K562 (cell line): ENCODE data around the gene PERP. TPM values are rescaled to one million over a fixed set of nuclear protein-coding genes. Genes with fewer than 3 reads are reported as not detected.

Source experiments
- ATAC-seq: fragments of 200-7000 bp; cut with Tn5 transposase; 3 replicates; pipeline ENCODE4 v1.9.1; 2020; ENCODE audit warnings: moderate library complexity
- BruUV-seq: library from RNA; stranded (reverse); fragments of 400-500 nt; replicated peaks from 2 replicates; lab custom pipeline; 2021; lab: Mats Ljungman, UMichigan
- CTCF ChIA-PET: fragments of 300-600 bp; formaldehyde crosslinking; extraction: SDS; loops from one replicate; lab custom pipeline; 2021; ENCODE audit warnings: low intra/inter-chr PET ratio; lab: Yijun Ruan, JAX
- POLR2A ChIA-PET: fragments of 300-600, 350-650 bp; sonication (Branson Sonifier 250); formaldehyde crosslinking; extraction: SDS; loops from one replicate; lab custom pipeline; 2021; ENCODE audit warnings: antibody characterized with exemption, inconsistent platforms; lab: Yijun Ruan, JAX
- DNase-seq, 4 experiments: peaks; one replicate each; pipeline versions ENCODE4 v3.0.0 to v3.0.0-alpha.2; 2011 to 2018; ENCODE audit warnings: low spot score in 3 of 4, mixed read lengths in 3 of 4; ENCODE audit errors: extremely low read depth in 1 of 4
- FAIRE-seq: peaks from 2 replicates; lab custom pipeline; 2011; peaks lifted over from hg19 to GRCh38; lab: Jason Lieb, UNC
- H2AFZ ChIP-seq: 2 replicates; pipeline ENCODE4 v1.6.0; 2011; ENCODE audit warnings: low read depth, low read length, control low read depth, inconsistent platforms
- H3K27ac ChIP-seq: fragments of 200-600 bp; 3 replicates; pipeline ENCODE4 v1.8.0; 2011; ENCODE audit warnings: low read depth, mild to moderate bottlenecking, control low read depth, inconsistent platforms, low read length, moderate library complexity, mixed read lengths; ENCODE audit errors: extremely low read depth
- H3K27me3 ChIP-seq, 2 experiments: fragments of 300-600 bp in 1 of 2; 2 replicates in 1 of 2; 3 replicates in 1 of 2; pipeline versions ENCODE4 v1.6.0 to v1.8.0; 2011; ENCODE audit warnings: inconsistent platforms in 2 of 2, low read length in 2 of 2, mild to moderate bottlenecking in 1 of 2, mixed read lengths in 1 of 2, moderate library complexity in 1 of 2; ENCODE audit not compliant: control insufficient read depth in 2 of 2, insufficient read depth in 2 of 2
- H3K36me3 ChIP-seq: fragments of 300-600 bp; 3 replicates; pipeline ENCODE4 v1.8.0; 2011; ENCODE audit warnings: mild to moderate bottlenecking, low read length, inconsistent platforms; ENCODE audit not compliant: control insufficient read depth, insufficient read depth
- H3K4me1 ChIP-seq, 2 experiments: fragments of 200-600 bp in 1 of 2; replicated peaks in 1 of 2; 2 replicates in 1 of 2; 3 replicates in 1 of 2; pipeline versions ENCODE4 v1.5.1 to v1.8.0; 2011; ENCODE audit warnings: inconsistent platforms in 2 of 2, low read length in 2 of 2, mild to moderate bottlenecking in 1 of 2, mixed read lengths in 1 of 2, moderate library complexity in 1 of 2; ENCODE audit not compliant: control insufficient read depth in 2 of 2, insufficient read depth in 2 of 2
- H3K4me2 ChIP-seq: 2 replicates; pipeline ENCODE4 v1.6.1; 2011; ENCODE audit warnings: low read length, control low read depth, inconsistent platforms, mixed read lengths; ENCODE audit not compliant: insufficient read depth
- H3K4me3 ChIP-seq: fragments of 200-600 bp; sonication (generic), shearing (Covaris generic); 2 replicates; pipeline ENCODE4 v1.5.1; 2016; ENCODE audit warnings: control low read depth, inconsistent platforms
- H3K79me2 ChIP-seq: fragments of 200-600 bp; 3 replicates; pipeline ENCODE4 v1.8.0; 2011; ENCODE audit warnings: low read length, inconsistent platforms; ENCODE audit not compliant: control insufficient read depth, insufficient read depth
- H3K9ac ChIP-seq, 2 experiments: 2 replicates each; pipeline versions ENCODE4 v1.6.0 to v1.6.1; 2011; ENCODE audit warnings: low read depth in 2 of 2, low read length in 2 of 2, control low read depth in 1 of 2, inconsistent platforms in 1 of 2, mild to moderate bottlenecking in 1 of 2, mixed read lengths in 1 of 2; ENCODE audit not compliant: insufficient read depth in 1 of 2
- H3K9me1 ChIP-seq: one replicate; pipeline ENCODE4 v1.6.0; 2011; ENCODE audit warnings: inconsistent platforms, mild to moderate bottlenecking, low read length, moderate library complexity; ENCODE audit not compliant: control insufficient read depth, insufficient read depth
- H3K9me3 ChIP-seq: replicated peaks from 2 replicates; pipeline ENCODE4 v1.5.1; 2011; ENCODE audit warnings: low read depth, low read length, inconsistent platforms; ENCODE audit not compliant: control insufficient read depth, insufficient read depth
- H4K20me1 ChIP-seq: replicated peaks from 2 replicates; pipeline ENCODE4 v1.6.1; 2011; ENCODE audit warnings: low read length, inconsistent platforms, mixed read lengths; ENCODE audit not compliant: control insufficient read depth, insufficient read depth
- DLX4 ChIP-seq: fragments of 250-450 bp; sonication (Bioruptor Pico); IDR thresholded peaks from 2 replicates; pipeline ENCODE4 v1.6.1; 2021; ENCODE audit warnings: mild to moderate bottlenecking
- MCM2 ChIP-seq: fragments of 450-650 bp; IDR thresholded peaks from 2 replicates; pipeline ENCODE4 v1.6.1; 2017; ENCODE audit warnings: low read depth, mild to moderate bottlenecking
- MTA3 ChIP-seq: fragments of 450-650 bp; formaldehyde crosslinking; IDR thresholded peaks from 2 replicates; pipeline ENCODE4 v1.6.1; 2017; ENCODE audit warnings: mild to moderate bottlenecking, borderline replicate concordance
- NCOA6 ChIP-seq: fragments of 450-650 bp; IDR thresholded peaks from 2 replicates; pipeline ENCODE4 v1.6.1; 2017; ENCODE audit warnings: mild to moderate bottlenecking
- PCBP1 ChIP-seq: fragments of 200-400 bp; formaldehyde crosslinking; IDR thresholded peaks from 2 replicates; pipeline ENCODE4 v1.6.1; 2018; ENCODE audit warnings: mild to moderate bottlenecking, low read depth, low read length; ENCODE audit not compliant: poor library complexity, severe bottlenecking
- PRDM10 ChIP-seq: fragments of 450-650 bp; IDR thresholded peaks from 2 replicates; pipeline ENCODE4 v1.6.1; 2018; ENCODE audit not compliant: partially characterized antibody
- RB1 ChIP-seq: fragments of 450-650 bp; IDR thresholded peaks from 2 replicates; pipeline ENCODE4 v1.6.1; 2017; ENCODE audit warnings: low read depth, mild to moderate bottlenecking
- RBM22 ChIP-seq: fragments of 200-400 bp; formaldehyde crosslinking; IDR thresholded peaks from 2 replicates; pipeline ENCODE4 v1.6.1; 2018; ENCODE audit warnings: low read length, low read depth; ENCODE audit not compliant: poor library complexity, severe bottlenecking
- SPI1 ChIP-seq: IDR thresholded peaks from 2 replicates; pipeline ENCODE4 v1.6.1; 2011; ENCODE audit warnings: low read depth, low read length, control low read depth, borderline replicate concordance
- STAG1 ChIP-seq: sonication (generic); formaldehyde crosslinking; IDR thresholded peaks from 2 replicates; pipeline ENCODE4 v1.5.0; 2020; ENCODE audit warnings: missing genetic modification reagents, borderline replicate concordance
- ZKSCAN3 ChIP-seq: fragments of 250-450 bp; sonication (Bioruptor Pico); IDR thresholded peaks from 2 replicates; pipeline ENCODE4 v1.4.0; 2020
- WGBS: fragments of 100-300 bp; shearing (Covaris generic); methylation state at CpG from one replicate; pipeline ENCODE4 v1.1.6; 2016; ENCODE audit warnings: low coverage, mixed read lengths; ENCODE audit not compliant: insufficient coverage; ENCODE audit errors: missing lambda C conversion rate; 5-methylcytosine and 5-hydroxymethylcytosine counted together
- in situ Hi-C: fragments of 300-500 bp; cut with MboI; formaldehyde crosslinking; loops from 4 replicates; pipeline ENCODE4 v1.15.0; 2018; ENCODE audit warnings: inconsistent platforms, mixed read lengths
- intact Hi-C: fragments of 100-400 bp; cut with micrococcal nuclease; formaldehyde crosslinking; loops from 2 replicates; pipeline ENCODE4 v1.14.2; 2022
- polyA plus RNA-seq, 8 experiments: library from polyadenylated mRNA; depleted of rRNA in 4 of 8; stranded (reverse) in 5 of 8; unstranded in 3 of 8; fragments of >200 nt; fragmentation: Nextera tagmentation in 2 of 8; fragmentation: Illumina TruSeq in 1 of 8; extraction: Ambion mirVana in 2 of 8; extraction: Trizol in 1 of 8; gene quantifications; 2 replicates each; pipeline versions ENCODE4 v1.2.1 to v1.2.3, GENCODE V29; 2011 to 2014; ENCODE audit warnings: inconsistent platforms in 1 of 8, missing spikeins in 1 of 8
- total RNA-seq, 7 experiments: library from RNA; depleted of rRNA in 6 of 7; stranded (reverse); fragments of >200 nt in 6 of 7; fragmentation: Illumina TruSeq in 2 of 7; extraction: Trizol in 2 of 7; gene quantifications; 2 replicates each; pipeline versions ENCODE4 v1.2.1 to v1.2.3, GENCODE V29; 2011 to 2021; ENCODE audit warnings: low replicate concordance in 1 of 7
- TF ChIP-seq, protein P1 (sequence below): fragments of 450-650 bp; IDR thresholded peaks from 2 replicates; pipeline ENCODE4 v1.6.1; 2016; ENCODE audit warnings: mild to moderate bottlenecking

The PERP gene
- total and polyA plus RNA-seq, 9 of the 15 experiments (the other 6 are each of a cell fraction or from before 2014, with no cell fraction given): 0.01 to 0.27 (median 0.05) TPM; not detected in 2

DNA sequence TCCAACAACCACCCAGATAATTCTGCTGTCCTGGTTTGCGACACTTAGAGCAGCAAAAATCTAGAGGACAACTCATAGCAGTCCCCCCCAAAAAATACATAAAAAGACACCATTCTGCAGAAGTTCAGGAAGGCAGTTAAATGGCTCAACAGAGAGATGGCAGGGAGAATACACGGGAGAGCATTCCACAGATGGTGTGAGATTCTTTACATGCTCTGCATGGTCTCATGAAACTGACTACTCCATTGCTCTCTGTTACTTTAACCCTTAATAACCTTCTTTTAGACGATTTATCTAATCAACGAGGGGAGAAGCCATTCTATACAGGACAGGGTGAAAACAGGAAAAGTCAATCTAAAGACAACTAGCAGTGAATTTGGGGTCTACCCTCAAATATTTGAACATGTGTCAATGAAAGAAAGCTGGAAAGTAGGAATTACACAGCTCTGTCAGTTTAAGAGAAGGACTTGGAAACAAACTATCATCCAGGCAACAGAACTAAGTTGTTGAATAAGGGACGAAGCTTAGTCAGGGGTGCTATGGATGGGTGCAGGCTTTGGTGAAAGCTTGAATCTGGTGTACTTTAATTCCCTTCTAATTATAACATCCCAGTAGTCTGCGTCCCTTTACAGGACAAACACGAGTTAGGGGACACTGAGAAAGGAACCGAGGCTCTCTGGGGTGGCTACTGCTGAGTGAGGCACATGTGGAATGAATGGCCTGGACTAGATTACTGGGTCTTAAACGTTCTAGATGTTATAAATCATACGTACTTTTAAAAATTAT lies 5.1 kb downstream of the PERP start:
- Histone ChIP-seq H3K4me3 (no peak overlapping the region), H3K27ac (no peak overlapping the region), H3K9ac (no peak overlapping the region), H3K79me2 (no peaks in the 10 kb centered on the region), H3K4me1 (peaks cover 0 to 5% of the 10 kb centered on the region in 2 experiments; a peak in 2 of 5 replicates), H3K9me3 (no peaks in the 10 kb centered on the region), H3K9me1 (no peaks in the 10 kb centered on the region), H2AFZ (no peak overlapping the region), H3K4me2 (no peak overlapping the region), H3K36me3 (no peaks in the 10 kb centered on the region), H3K27me3 (peaks cover 35 to 55% of the 10 kb centered on the region in 2 experiments), H4K20me1 (no peaks in the 10 kb centered on the region)
- FAIRE-seq (no peak), ATAC-seq (no peak), DNase-seq (no peak)
- 2% methylated on average over 10 of the region's 10 CpGs for WGBS
- TF ChIP-seq NCOA6 (no peak), RB1 (no peak), PRDM10 (no peak), DLX4 (CRISPR knock-in tag) (no peak), STAG1 (no peak), MCM2 (no peak), MTA3 (no peak), SPI1 (no peak), PCBP1 (no peak), RBM22 (no peak), ZKSCAN3 (CRISPR knock-in tag) (no peak)
- TF ChIP-seq, protein P1, sequence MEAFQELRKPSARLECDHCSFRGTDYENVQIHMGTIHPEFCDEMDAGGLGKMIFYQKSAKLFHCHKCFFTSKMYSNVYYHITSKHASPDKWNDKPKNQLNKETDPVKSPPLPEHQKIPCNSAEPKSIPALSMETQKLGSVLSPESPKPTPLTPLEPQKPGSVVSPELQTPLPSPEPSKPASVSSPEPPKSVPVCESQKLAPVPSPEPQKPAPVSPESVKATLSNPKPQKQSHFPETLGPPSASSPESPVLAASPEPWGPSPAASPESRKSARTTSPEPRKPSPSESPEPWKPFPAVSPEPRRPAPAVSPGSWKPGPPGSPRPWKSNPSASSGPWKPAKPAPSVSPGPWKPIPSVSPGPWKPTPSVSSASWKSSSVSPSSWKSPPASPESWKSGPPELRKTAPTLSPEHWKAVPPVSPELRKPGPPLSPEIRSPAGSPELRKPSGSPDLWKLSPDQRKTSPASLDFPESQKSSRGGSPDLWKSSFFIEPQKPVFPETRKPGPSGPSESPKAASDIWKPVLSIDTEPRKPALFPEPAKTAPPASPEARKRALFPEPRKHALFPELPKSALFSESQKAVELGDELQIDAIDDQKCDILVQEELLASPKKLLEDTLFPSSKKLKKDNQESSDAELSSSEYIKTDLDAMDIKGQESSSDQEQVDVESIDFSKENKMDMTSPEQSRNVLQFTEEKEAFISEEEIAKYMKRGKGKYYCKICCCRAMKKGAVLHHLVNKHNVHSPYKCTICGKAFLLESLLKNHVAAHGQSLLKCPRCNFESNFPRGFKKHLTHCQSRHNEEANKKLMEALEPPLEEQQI: no peak
- in situ Hi-C loops: no loop called here
- intact Hi-C loops: loop anchor here (10.0 kb wide), 1 partner anchor 827 kb away; no protein-coding TSS in a partner anchor
- no TSS peak for BruUV-seq
- ChIA-PET POLR2A (no interaction called here), CTCF (no interaction called here)
